ENCODE data around the gene SCYGR7. TPM values are rescaled to one million over a fixed set of nuclear protein-coding genes. Genes with fewer than 3 reads are reported as not detected.

Gene SCYGR7
- total RNA-seq, 3 donors from 2014 or later: not detected

DNA sequence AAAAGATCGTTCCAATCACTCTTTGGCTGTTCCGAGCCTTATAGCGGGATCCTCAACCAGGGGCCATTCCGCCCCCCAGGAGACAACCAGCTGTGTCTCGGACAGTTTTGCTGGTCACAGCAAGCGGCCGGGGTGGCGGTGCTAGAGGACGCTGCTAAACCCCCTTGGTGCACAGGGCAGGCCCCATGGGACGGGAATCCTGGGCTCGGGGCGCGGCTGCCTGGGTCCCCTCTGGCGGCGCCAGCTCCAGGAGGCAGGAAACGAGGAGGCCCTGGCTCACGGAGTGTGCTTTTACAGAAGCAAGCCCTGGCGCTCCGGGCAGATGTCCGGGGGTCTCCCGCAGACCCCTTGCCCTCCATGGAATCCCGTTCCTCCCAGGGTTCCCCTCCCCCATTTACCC, 39.7 kb downstream of the SCYGR7 start:
- Histone ChIP-seq H3K27me3 (no peaks in the 10 kb centered on the region), H3K4me3 (no peak overlapping the region), H3K36me3 (no peaks in the 10 kb centered on the region), H3K27ac (no peak overlapping the region), H3K9me3 (no peaks in the 10 kb centered on the region), H3K4me1 (no peaks in the 10 kb centered on the region)
- intact Hi-C loops (cut with DNase I; ENCODE audit: low total_unique reads): loop anchor here (10.0 kb wide), 1 partner anchor 363 kb away; no protein-coding TSS in a partner anchor
- TF ChIP-seq, protein P1, sequence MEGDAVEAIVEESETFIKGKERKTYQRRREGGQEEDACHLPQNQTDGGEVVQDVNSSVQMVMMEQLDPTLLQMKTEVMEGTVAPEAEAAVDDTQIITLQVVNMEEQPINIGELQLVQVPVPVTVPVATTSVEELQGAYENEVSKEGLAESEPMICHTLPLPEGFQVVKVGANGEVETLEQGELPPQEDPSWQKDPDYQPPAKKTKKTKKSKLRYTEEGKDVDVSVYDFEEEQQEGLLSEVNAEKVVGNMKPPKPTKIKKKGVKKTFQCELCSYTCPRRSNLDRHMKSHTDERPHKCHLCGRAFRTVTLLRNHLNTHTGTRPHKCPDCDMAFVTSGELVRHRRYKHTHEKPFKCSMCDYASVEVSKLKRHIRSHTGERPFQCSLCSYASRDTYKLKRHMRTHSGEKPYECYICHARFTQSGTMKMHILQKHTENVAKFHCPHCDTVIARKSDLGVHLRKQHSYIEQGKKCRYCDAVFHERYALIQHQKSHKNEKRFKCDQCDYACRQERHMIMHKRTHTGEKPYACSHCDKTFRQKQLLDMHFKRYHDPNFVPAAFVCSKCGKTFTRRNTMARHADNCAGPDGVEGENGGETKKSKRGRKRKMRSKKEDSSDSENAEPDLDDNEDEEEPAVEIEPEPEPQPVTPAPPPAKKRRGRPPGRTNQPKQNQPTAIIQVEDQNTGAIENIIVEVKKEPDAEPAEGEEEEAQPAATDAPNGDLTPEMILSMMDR (IDR thresholded peaks at IDR 0.05): no peak
- TF ChIP-seq POLR2AphosphoS5 (IDR thresholded peaks at IDR 0.05) (no peak), POLR2A (IDR thresholded peaks at IDR 0.05) (no peak)
- no peak for DNase-seq (ENCODE audit: low spot score in 2 of 2)

DNA sequence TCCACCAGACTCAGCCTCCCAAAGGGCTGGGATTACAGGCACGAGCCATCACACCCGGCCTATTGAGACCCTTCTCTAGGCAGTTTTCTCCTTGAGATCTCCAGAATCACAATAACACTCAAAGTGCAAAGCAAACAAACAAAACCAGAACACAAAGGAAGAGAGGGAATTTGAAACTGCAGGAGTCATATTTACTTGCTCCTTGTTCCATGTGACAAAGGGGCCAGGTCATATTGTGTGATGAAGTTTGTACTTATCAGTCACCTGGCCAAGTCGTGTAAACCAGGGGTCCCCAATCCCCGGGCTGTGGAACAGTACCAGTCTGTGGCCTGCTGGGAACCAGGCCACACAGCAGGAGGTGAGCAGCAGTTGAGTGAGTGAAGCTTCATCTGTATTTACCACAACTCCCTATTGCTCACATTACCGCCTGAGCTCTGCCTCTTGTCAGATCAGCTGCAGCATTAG, 44.1 kb downstream of the SCYGR7 start:
- Histone ChIP-seq H3K4me3 (no peak overlapping the region), H3K36me3 (no peaks in the 10 kb centered on the region), H3K4me1 (no peaks in the 10 kb centered on the region), H3K27me3 (no peaks in the 10 kb centered on the region), H3K9me3 (no peaks in the 10 kb centered on the region), H3K27ac (no peak overlapping the region)
- intact Hi-C loops (cut with DNase I; ENCODE audit: low total_unique reads): no loop called here
- no peak for DNase-seq (ENCODE audit: low spot score in 2 of 2)
- TF ChIP-seq POLR2A (IDR thresholded peaks at IDR 0.05): no peak
- TF ChIP-seq POLR2AphosphoS5 (IDR thresholded peaks at IDR 0.05): no peak
- TF ChIP-seq, protein P1 (IDR thresholded peaks at IDR 0.05): no peak

DNA sequence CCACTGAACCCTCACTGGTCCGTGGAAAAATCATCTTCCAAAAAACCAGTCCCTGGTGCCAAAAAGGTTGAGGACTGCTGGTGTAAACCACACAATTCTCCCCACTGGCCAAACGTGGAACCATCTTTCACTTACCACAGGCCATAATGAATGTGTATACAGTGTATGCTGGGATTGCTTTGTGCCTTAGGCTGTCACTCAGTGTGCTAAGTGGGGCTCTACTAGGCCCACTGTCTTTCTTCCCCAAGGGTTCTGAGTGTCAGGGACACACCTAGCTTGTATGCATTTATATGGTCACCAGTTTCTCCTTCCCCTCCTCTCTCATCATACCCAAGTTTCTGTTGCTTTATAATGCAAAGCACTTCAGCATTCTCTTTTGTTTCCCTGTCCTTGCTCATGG, 44.8 kb downstream of the SCYGR7 start:
- Histone ChIP-seq H3K9me3 (no peaks in the 10 kb centered on the region), H3K4me1 (no peaks in the 10 kb centered on the region), H3K27ac (no peak overlapping the region), H3K4me3 (no peak overlapping the region), H3K27me3 (no peaks in the 10 kb centered on the region), H3K36me3 (no peaks in the 10 kb centered on the region)
- TF ChIP-seq, protein P1 (IDR thresholded peaks at IDR 0.05): no peak
- TF ChIP-seq POLR2A (IDR thresholded peaks at IDR 0.05) (no peak), POLR2AphosphoS5 (IDR thresholded peaks at IDR 0.05) (no peak)
- DNase-seq (ENCODE audit: low spot score in 2 of 2): no peak
- intact Hi-C loops (cut with DNase I; ENCODE audit: low total_unique reads): no loop called here

DNA sequence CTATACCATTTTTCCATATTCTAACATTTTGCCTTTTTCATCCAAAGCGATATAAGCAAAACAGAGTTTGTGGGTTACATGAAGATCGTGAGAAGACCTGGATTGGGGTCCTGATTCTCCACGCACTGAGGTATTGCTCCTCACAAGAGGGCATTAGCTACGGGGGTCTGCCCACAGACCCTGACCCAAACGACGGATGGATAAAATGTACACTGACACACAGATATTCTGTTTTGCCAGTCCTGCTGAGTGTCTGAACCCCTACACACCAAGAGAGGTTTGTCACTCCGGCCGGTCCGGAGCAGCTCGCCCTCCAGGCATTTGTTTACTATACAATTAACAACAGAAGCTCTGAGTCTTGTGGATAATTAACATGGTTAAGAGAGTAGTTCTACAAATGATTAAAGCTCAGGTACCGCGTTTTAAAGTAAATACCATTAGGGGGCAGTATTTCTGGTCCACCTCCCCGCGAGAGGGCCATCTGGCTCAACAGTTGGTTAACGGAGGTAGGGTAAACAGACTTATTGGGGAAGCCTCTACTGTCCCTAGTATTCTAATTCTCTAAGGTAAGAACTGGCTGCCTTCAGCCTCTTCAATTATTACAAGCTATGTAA, 46.0 kb downstream of the SCYGR7 start:
- no peaks in the 10 kb centered on the region for H3K36me3 ChIP-seq
- H3K9me3 ChIP-seq: no peaks in the 10 kb centered on the region
- DNase-seq (ENCODE audit: low spot score in 2 of 2): no peak
- TF ChIP-seq, protein P1 (IDR thresholded peaks at IDR 0.05): no peak
- TF ChIP-seq POLR2A (IDR thresholded peaks at IDR 0.05) (no peak), POLR2AphosphoS5 (IDR thresholded peaks at IDR 0.05) (no peak)
- H3K4me1 ChIP-seq: no peaks in the 10 kb centered on the region
- H3K4me3 ChIP-seq: no peak overlapping the region
- intact Hi-C loops (cut with DNase I; ENCODE audit: low total_unique reads): no loop called here
- no peaks in the 10 kb centered on the region for H3K27me3 ChIP-seq
- H3K27ac ChIP-seq: no peak overlapping the region

DNA sequence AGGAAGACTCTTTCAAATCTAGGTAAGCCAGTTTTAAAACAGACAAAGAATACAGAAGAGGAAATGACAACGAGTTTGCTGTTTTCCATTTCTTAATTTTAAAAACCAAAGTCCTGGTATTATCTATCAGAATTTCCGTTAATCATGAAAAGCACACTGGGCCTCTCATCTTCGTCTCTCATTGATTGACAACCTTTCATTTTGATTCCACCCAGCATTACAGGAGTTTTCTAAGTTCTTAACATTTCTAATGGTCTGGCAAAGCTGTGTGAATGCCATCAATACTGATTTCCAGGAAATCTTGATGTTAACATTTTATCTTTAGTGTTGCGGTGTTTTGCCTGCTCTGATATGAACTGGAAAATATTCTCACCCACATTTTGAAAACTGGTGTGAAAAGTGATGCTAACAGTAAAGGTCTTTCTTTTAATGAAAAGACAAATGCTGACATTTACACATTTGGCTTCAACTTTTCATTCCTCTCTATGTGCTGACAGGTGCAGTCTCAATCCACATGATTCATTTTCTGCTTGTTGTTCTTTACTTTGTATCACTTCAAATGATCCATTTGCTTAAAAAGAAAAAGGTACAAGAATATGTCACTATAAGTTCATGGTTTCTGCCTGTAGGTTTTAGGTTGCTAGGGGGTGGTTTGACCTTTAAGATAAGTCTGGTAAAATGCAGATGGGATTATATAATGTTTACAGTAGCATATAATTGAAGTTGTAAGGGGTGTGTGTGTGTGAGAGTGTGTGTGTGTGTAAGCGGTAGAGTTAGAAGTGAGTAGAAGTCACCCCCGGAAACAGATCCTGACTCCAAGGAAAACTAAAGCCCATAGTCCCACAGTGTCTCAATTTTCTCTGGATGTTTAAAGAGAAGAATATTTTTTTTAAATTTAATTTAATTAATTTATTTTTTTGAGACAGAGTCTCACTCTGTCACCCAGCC, 47.0 kb downstream of the SCYGR7 start:
- intact Hi-C loops (cut with DNase I; ENCODE audit: low total_unique reads): no loop called here
- TF ChIP-seq POLR2A (IDR thresholded peaks at IDR 0.05) (no peak), POLR2AphosphoS5 (IDR thresholded peaks at IDR 0.05) (no peak)
- TF ChIP-seq, protein P1 (IDR thresholded peaks at IDR 0.05): no peak
- no peak for DNase-seq (ENCODE audit: low spot score in 2 of 2)
- Histone ChIP-seq H3K36me3 (no peaks in the 10 kb centered on the region), H3K9me3 (no peaks in the 10 kb centered on the region), H3K27me3 (no peaks in the 10 kb centered on the region), H3K4me1 (no peaks in the 10 kb centered on the region), H3K27ac (no peak overlapping the region), H3K4me3 (no peak overlapping the region)
